Camera-type eye (tissue), 1 donor: ENCODE measurements around the gene GLRX. TPM values are rescaled to one million over a fixed set of nuclear protein-coding genes. Genes with fewer than 3 reads are reported as not detected.

Experiments
- total RNA-seq: library from RNA; depleted of rRNA; stranded (reverse); fragments of >200 nt; gene quantifications from one replicate; pipeline ENCODE4 v1.2.3, GENCODE V29; 2014

The GLRX gene
- 6.7 TPM for total RNA-seq

GRCh38 chr5:95822542-95823181 lies at the start of gene GLRX:
GLRX (minus strand) TSS chr5:95822726; CDS start chr5:95822662, 64 bp downstream.

Other genes with a start within 250 kb of the GLRX start
- gene GPR150, start 202.6 kb downstream of the GLRX start, total RNA-seq = not detected
- gene RFESD, start 175.9 kb downstream of the GLRX start, total RNA-seq = 4.8 TPM
- not detected for gene SPATA9, start 139.7 kb downstream of the GLRX start, total RNA-seq
- gene RHOBTB3, start 91.4 kb downstream of the GLRX start, total RNA-seq = 176 TPM
- 38.8 TPM for gene ELL2, start 139.1 kb upstream of the GLRX start, total RNA-seq